Ishikawa (cell line): ENCODE measurements around the gene POLR3K.

Experiments used
- CEBPB ChIP-seq: IDR thresholded peaks from 2 replicates; pipeline ENCODE4 v1.6.1; 2012
- EGR1 ChIP-seq: IDR thresholded peaks from 2 replicates; pipeline ENCODE4 v1.6.1; 2012
- EP300 ChIP-seq: IDR thresholded peaks from 2 replicates; pipeline ENCODE4 v1.6.1; 2012; ENCODE audit warnings: borderline replicate concordance
- RAD21 ChIP-seq: IDR thresholded peaks from 2 replicates; pipeline ENCODE4 v1.6.1; 2012; ENCODE audit warnings: low read depth
- TAF1 ChIP-seq: IDR thresholded peaks from 2 replicates; pipeline ENCODE4 v1.6.1; 2012; ENCODE audit warnings: low read depth, mild to moderate bottlenecking
- TEAD4 ChIP-seq: IDR thresholded peaks from 2 replicates; pipeline ENCODE4 v1.6.1; 2012
- TF ChIP-seq, protein P1 (sequence below): IDR thresholded peaks from 2 replicates; pipeline ENCODE4 v1.6.1; 2012
- TF ChIP-seq, protein P2 (sequence below): IDR thresholded peaks from 2 replicates; pipeline ENCODE4 v1.6.1; 2012; ENCODE audit warnings: low read depth, mild to moderate bottlenecking

DNA sequence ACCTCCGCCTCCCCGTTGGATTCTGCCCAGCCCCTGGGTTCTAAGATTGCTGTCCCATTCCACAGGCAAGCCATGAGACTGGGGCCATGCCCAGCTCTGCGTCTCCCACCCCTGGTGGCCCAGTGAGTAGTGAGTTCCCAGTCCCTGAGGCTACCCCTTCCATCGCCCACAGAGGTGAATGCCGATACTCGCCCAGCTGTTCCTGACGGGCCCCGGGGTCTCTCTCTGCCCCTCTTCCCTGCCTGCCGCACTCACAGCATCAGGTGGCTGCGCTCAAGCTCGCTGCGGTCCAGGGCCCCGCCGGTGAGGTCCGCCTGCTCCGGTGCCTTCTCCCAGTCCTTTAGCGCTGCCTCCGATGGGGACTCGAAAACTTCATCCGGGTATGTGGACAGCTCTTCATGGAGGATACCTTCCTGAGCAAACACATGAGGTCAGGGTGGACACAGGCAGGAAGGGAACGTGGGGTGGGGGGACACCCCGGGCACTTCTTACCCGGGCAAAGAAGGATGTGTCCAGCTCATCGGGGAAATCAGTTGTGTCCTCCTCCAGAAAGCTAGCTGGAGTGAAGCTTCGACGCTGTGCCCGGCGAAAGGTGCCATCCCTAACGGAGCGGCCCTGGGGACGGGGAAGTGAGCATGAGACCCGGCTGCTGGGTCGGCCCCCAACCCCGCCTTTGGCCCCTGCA lies 9.0 kb upstream of the POLR3K start:
- TF ChIP-seq RAD21 (no peak), EGR1 (no peak), CEBPB (no peak), TAF1 (no peak), EP300 (no peak), TEAD4 (no peak)
- TF ChIP-seq, protein P1, sequence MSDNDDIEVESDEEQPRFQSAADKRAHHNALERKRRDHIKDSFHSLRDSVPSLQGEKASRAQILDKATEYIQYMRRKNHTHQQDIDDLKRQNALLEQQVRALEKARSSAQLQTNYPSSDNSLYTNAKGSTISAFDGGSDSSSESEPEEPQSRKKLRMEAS, result no peak
- TF ChIP-seq, protein P2, sequence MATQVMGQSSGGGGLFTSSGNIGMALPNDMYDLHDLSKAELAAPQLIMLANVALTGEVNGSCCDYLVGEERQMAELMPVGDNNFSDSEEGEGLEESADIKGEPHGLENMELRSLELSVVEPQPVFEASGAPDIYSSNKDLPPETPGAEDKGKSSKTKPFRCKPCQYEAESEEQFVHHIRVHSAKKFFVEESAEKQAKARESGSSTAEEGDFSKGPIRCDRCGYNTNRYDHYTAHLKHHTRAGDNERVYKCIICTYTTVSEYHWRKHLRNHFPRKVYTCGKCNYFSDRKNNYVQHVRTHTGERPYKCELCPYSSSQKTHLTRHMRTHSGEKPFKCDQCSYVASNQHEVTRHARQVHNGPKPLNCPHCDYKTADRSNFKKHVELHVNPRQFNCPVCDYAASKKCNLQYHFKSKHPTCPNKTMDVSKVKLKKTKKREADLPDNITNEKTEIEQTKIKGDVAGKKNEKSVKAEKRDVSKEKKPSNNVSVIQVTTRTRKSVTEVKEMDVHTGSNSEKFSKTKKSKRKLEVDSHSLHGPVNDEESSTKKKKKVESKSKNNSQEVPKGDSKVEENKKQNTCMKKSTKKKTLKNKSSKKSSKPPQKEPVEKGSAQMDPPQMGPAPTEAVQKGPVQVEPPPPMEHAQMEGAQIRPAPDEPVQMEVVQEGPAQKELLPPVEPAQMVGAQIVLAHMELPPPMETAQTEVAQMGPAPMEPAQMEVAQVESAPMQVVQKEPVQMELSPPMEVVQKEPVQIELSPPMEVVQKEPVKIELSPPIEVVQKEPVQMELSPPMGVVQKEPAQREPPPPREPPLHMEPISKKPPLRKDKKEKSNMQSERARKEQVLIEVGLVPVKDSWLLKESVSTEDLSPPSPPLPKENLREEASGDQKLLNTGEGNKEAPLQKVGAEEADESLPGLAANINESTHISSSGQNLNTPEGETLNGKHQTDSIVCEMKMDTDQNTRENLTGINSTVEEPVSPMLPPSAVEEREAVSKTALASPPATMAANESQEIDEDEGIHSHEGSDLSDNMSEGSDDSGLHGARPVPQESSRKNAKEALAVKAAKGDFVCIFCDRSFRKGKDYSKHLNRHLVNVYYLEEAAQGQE, result no peak
